Suprapubic skin (tissue), 4 donors: ENCODE results near the gene FOXO6.

Experiments used
- CTCF ChIP-seq, 2 donors: fragments of 200-600 bp in 1 of 2; fragments of 450-650 bp in 1 of 2; sonication (generic) in 1 of 2; IDR thresholded peaks; one replicate each; pipeline ENCODE4 v1.5.1; 2016 to 2019; ENCODE audit warnings: antibody characterized with exemption in 2 of 2, mild to moderate bottlenecking in 1 of 2, moderate library complexity in 1 of 2
- EP300 ChIP-seq: sonication (generic); formaldehyde crosslinking; IDR thresholded peaks from one replicate; pipeline ENCODE4 v1.6.1; 2017; ENCODE audit warnings: antibody characterized with exemption
- POLR2A ChIP-seq, 2 donors: fragments of 450-650 bp; IDR thresholded peaks; one replicate each; pipeline ENCODE4 v1.6.1; 2017; ENCODE audit warnings: antibody characterized with exemption in 2 of 2, mild to moderate bottlenecking in 2 of 2, moderate library complexity in 2 of 2
- POLR2AphosphoS5 ChIP-seq, 3 donors: sonication (generic); formaldehyde crosslinking; IDR thresholded peaks; one replicate each; pipeline ENCODE4 v1.6.1; 2017; ENCODE audit warnings: antibody characterized with exemption in 3 of 3

- TF ChIP-seq CTCF (IDR thresholded peaks at IDR 0.05) (no peak), POLR2A (IDR thresholded peaks at IDR 0.05) (no peak), POLR2AphosphoS5 (IDR thresholded peaks at IDR 0.05) (no peak), EP300 (no peak)
Measured at GRCh38 chr1:41367288-41367642, 6.0 kb downstream of the FOXO6 start.
